HepG2 (cell line): Measurements from ENCODE around the gene RNU6-1. TPM values are rescaled to one million over a fixed set of nuclear protein-coding genes. Genes with fewer than 3 reads are reported as not detected.

Source experiments
- DR1 ChIP-seq: sonication (generic); formaldehyde crosslinking; IDR thresholded peaks from 2 replicates; pipeline ENCODE4 v1.8.0; 2021; ENCODE audit warnings: mild to moderate bottlenecking, missing genetic modification reagents, inconsistent platforms
- ELF3 ChIP-seq: IDR thresholded peaks from 2 replicates; pipeline ENCODE4 v1.6.1; 2016; ENCODE audit warnings: missing genetic modification reagents, missing compliant biosample characterization
- FOXO1 ChIP-seq: sonication (generic); formaldehyde crosslinking; IDR thresholded peaks from 2 replicates; pipeline ENCODE4 v1.4.0; 2020; ENCODE audit warnings: missing genetic modification reagents
- KLF15 ChIP-seq: sonication (generic); formaldehyde crosslinking; IDR thresholded peaks from 2 replicates; pipeline ENCODE4 v1.8.1; 2023; ENCODE audit warnings: borderline replicate concordance, mild to moderate bottlenecking, inconsistent platforms, missing genetic modification reagents, mixed read lengths
- NBN ChIP-seq: fragments of 450-650 bp; conservative IDR thresholded peaks from 2 replicates; pipeline ENCODE4 v1.6.1; 2017
- NFRKB ChIP-seq: fragments of 450-650 bp; IDR thresholded peaks from 2 replicates; pipeline ENCODE4 v1.6.1; 2017
- ONECUT2 ChIP-seq: sonication (generic); formaldehyde crosslinking; IDR thresholded peaks from 2 replicates; pipeline ENCODE4 v1.4.0; 2020; ENCODE audit warnings: missing genetic modification reagents
- ZBTB8A ChIP-seq: sonication (generic); formaldehyde crosslinking; IDR thresholded peaks from 2 replicates; pipeline ENCODE4 v1.4.0; 2020; ENCODE audit warnings: mild to moderate bottlenecking, low read depth, missing genetic modification reagents, borderline replicate concordance
- ZNF136 ChIP-seq: sonication (generic); formaldehyde crosslinking; IDR thresholded peaks from 2 replicates; pipeline ENCODE4 v1.8.1; 2022; ENCODE audit warnings: low read depth, mild to moderate bottlenecking, moderate library complexity, missing genetic modification reagents
- ZNF430 ChIP-seq: sonication (generic); formaldehyde crosslinking; IDR thresholded peaks from 2 replicates; pipeline ENCODE4 v1.9.0; 2021; ENCODE audit warnings: mild to moderate bottlenecking, missing genetic modification reagents
- ZNF792 ChIP-seq: IDR thresholded peaks from 2 replicates; pipeline ENCODE4 v1.6.1; 2016
- ZNF878 ChIP-seq: sonication (generic); formaldehyde crosslinking; IDR thresholded peaks from 2 replicates; pipeline ENCODE4 v1.8.1; 2023; ENCODE audit warnings: mild to moderate bottlenecking, missing genetic modification reagents, moderate library complexity
- polyA plus RNA-seq, 8 experiments: library from polyadenylated mRNA; depleted of rRNA in 3 of 8; stranded (reverse) in 7 of 8; unstranded in 1 of 8; fragments of >200 nt; fragmentation: Illumina TruSeq in 4 of 8; extraction: Trizol in 4 of 8; gene quantifications; 2 replicates each; pipeline versions ENCODE4 v1.2.1 to v1.2.3, GENCODE V29; 2011 to 2016; ENCODE audit warnings: low read depth in 4 of 8, missing spikeins in 1 of 8, mixed read lengths in 1 of 8; ENCODE audit not compliant: insufficient read depth in 1 of 8
- total RNA-seq, 5 experiments: library from RNA; depleted of rRNA; stranded (reverse); fragments of >200 nt; fragmentation: Illumina TruSeq; extraction: Trizol; gene quantifications; 2 replicates each; pipeline ENCODE4 v1.2.3, GENCODE V29; 2016; ENCODE audit warnings: low read depth in 1 of 5
- TF ChIP-seq, protein P1 (sequence below): sonication (generic); formaldehyde crosslinking; IDR thresholded peaks from 2 replicates; pipeline ENCODE4 v1.5.0; 2020; ENCODE audit warnings: mild to moderate bottlenecking, missing genetic modification reagents, borderline replicate concordance
- TF ChIP-seq, protein P2 (sequence below): sonication (generic); formaldehyde crosslinking; IDR thresholded peaks from 2 replicates; pipeline ENCODE4 v1.4.0; 2020; ENCODE audit warnings: low read depth, mild to moderate bottlenecking, missing genetic modification reagents
- TF ChIP-seq, protein P3 (sequence below): sonication (generic); formaldehyde crosslinking; IDR thresholded peaks from 2 replicates; pipeline ENCODE4 v1.4.0; 2020; ENCODE audit warnings: missing genetic modification reagents, mild to moderate bottlenecking, borderline replicate concordance
- TF ChIP-seq, protein P4 (sequence below): sonication (generic); formaldehyde crosslinking; IDR thresholded peaks from 2 replicates; pipeline ENCODE4 v1.5.0; 2020; ENCODE audit warnings: mild to moderate bottlenecking, low read depth, missing genetic modification reagents, borderline replicate concordance

The RNU6-1 gene
- total and polyA plus RNA-seq, 2 of the 13 experiments (the other 11 are each of a cell fraction or from before 2014, with no cell fraction given): under 0.01 TPM; not detected in 1

DNA sequence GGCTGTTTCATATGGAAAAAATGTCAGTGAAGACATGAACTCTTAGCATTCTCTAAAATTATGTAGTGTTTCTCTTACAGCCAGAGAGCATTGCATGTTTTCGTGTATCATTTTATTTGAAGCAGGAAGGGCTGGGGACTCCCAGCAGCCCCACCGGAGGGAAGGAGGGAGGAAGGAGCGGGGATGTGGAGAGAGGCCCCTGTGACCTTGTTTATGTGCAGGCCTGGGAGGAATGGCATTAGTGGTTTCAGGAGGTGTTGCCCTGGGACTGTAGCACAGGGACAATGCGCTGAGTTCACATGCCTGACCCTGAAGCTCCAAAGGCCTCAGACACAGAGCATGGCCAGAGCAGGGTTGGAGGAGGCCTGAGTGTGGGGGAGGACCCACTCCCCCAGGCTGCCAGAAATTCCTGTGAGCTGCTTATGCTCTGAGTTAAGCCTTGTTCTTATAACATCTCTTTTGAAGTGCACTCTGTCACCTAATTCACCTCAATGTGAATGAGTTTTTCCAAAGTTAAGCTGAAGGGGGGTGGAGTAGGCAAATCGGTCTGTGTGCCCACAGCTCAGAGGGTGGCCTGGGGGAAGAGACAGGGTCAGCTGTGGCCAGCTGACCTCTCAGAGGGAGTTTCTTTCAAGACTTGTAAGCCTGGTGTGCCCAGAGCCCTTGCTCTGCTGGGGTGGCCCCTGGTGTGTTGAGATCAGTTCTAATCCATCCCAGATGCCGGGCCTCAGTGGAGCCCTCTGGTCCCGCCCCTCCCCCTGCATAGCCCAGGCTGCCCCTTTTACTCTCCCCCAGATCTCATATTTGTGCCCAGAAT lies 3.9 kb upstream of the RNU6-1 start (continued):
- TF ChIP-seq, protein P1, sequence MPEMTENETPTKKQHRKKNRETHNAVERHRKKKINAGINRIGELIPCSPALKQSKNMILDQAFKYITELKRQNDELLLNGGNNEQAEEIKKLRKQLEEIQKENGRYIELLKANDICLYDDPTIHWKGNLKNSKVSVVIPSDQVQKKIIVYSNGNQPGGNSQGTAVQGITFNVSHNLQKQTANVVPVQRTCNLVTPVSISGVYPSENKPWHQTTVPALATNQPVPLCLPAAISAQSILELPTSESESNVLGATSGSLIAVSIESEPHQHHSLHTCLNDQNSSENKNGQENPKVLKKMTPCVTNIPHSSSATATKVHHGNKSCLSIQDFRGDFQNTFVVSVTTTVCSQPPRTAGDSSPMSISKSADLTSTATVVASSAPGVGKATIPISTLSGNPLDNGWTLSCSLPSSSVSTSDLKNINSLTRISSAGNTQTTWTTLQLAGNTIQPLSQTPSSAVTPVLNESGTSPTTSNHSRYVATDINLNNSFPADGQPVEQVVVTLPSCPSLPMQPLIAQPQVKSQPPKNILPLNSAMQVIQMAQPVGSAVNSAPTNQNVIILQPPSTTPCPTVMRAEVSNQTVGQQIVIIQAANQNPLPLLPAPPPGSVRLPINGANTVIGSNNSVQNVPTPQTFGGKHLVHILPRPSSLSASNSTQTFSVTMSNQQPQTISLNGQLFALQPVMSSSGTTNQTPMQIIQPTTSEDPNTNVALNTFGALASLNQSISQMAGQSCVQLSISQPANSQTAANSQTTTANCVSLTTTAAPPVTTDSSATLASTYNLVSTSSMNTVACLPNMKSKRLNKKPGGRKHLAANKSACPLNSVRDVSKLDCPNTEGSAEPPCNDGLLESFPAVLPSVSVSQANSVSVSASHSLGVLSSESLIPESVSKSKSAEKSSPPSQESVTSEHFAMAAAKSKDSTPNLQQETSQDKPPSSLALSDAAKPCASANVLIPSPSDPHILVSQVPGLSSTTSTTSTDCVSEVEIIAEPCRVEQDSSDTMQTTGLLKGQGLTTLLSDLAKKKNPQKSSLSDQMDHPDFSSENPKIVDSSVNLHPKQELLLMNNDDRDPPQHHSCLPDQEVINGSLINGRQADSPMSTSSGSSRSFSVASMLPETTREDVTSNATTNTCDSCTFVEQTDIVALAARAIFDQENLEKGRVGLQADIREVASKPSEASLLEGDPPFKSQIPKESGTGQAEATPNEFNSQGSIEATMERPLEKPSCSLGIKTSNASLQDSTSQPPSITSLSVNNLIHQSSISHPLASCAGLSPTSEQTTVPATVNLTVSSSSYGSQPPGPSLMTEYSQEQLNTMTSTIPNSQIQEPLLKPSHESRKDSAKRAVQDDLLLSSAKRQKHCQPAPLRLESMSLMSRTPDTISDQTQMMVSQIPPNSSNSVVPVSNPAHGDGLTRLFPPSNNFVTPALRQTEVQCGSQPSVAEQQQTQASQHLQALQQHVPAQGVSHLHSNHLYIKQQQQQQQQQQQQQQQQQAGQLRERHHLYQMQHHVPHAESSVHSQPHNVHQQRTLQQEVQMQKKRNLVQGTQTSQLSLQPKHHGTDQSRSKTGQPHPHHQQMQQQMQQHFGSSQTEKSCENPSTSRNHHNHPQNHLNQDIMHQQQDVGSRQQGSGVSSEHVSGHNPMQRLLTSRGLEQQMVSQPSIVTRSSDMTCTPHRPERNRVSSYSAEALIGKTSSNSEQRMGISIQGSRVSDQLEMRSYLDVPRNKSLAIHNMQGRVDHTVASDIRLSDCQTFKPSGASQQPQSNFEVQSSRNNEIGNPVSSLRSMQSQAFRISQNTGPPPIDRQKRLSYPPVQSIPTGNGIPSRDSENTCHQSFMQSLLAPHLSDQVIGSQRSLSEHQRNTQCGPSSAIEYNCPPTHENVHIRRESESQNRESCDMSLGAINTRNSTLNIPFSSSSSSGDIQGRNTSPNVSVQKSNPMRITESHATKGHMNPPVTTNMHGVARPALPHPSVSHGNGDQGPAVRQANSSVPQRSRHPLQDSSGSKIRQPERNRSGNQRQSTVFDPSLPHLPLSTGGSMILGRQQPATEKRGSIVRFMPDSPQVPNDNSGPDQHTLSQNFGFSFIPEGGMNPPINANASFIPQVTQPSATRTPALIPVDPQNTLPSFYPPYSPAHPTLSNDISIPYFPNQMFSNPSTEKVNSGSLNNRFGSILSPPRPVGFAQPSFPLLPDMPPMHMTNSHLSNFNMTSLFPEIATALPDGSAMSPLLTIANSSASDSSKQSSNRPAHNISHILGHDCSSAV (CRISPR knock-in tag): no peak
- TF ChIP-seq ZBTB8A (CRISPR knock-in tag) (no peak), ZNF430 (CRISPR knock-in tag) (no peak), ZNF878 (CRISPR knock-in tag) (no peak), ZNF136 (CRISPR knock-in tag) (no peak), NBN (no peak), ONECUT2 (CRISPR knock-in tag) (no peak), ELF3 (CRISPR knock-in tag) (peak; percentile 40; the same call in 1 of the 2 replicates), ZNF792 (CRISPR knock-in tag) (0 out of 2 replicates have a peak, but pooled peaks have one; percentile 23), NFRKB (no peak), FOXO1 (CRISPR knock-in tag) (peak; percentile 87), KLF15 (CRISPR knock-in tag) (no peak), DR1 (CRISPR knock-in tag) (no peak)
- TF ChIP-seq, protein P2, sequence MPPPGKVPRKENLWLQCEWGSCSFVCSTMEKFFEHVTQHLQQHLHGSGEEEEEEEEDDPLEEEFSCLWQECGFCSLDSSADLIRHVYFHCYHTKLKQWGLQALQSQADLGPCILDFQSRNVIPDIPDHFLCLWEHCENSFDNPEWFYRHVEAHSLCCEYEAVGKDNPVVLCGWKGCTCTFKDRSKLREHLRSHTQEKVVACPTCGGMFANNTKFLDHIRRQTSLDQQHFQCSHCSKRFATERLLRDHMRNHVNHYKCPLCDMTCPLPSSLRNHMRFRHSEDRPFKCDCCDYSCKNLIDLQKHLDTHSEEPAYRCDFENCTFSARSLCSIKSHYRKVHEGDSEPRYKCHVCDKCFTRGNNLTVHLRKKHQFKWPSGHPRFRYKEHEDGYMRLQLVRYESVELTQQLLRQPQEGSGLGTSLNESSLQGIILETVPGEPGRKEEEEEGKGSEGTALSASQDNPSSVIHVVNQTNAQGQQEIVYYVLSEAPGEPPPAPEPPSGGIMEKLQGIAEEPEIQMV: 0 out of 2 replicates have a peak, but pooled peaks have one; percentile 52
- TF ChIP-seq, protein P3, sequence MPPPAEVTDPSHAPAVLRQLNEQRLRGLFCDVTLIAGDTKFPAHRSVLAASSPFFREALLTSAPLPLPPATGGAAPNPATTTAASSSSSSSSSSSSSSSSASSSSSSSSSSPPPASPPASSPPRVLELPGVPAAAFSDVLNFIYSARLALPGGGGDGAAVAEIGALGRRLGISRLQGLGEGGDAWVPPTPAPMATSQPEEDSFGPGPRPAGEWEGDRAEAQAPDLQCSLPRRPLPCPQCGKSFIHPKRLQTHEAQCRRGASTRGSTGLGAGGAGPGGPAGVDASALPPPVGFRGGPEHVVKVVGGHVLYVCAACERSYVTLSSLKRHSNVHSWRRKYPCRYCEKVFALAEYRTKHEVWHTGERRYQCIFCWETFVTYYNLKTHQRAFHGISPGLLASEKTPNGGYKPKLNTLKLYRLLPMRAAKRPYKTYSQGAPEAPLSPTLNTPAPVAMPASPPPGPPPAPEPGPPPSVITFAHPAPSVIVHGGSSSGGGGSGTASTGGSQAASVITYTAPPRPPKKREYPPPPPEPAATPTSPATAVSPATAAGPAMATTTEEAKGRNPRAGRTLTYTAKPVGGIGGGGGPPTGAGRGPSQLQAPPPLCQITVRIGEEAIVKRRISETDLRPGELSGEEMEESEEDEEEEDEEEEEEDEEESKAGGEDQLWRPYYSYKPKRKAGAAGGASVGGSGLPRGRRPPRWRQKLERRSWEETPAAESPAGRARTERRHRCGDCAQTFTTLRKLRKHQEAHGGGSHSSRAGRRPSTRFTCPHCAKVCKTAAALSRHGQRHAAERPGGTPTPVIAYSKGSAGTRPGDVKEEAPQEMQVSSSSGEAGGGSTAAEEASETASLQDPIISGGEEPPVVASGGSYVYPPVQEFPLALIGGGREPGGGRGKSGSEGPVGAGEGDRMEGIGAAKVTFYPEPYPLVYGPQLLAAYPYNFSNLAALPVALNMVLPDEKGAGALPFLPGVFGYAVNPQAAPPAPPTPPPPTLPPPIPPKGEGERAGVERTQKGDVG (CRISPR knock-in tag): no peak
- TF ChIP-seq, protein P4, sequence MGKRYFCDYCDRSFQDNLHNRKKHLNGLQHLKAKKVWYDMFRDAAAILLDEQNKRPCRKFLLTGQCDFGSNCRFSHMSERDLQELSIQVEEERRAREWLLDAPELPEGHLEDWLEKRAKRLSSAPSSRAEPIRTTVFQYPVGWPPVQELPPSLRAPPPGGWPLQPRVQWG (CRISPR knock-in tag): no peak
